ENCODE measurements around the gene SYN1.
A peak's percentile ranks its signal among the peaks of the same experiment; 100 is the strongest.

GRCh38 chrX:47568656-47569295 lies 50.9 kb downstream of the SYN1 start:
- TF ChIP-seq CTCF (IDR thresholded peaks at IDR 0.05) (peak; percentile 49), GATA2 (CRISPR knock-in tag; IDR thresholded peaks at IDR 0.05) (no peak), FOSL2 (IDR thresholded peaks at IDR 0.05; ENCODE audit: borderline replicate concordance, low read depth) (no peak), SMC3 (IDR thresholded peaks at IDR 0.05; ENCODE audit: low read depth, low read length) (no peak), JUND (IDR thresholded peaks at IDR 0.05) (no peak), EP300 (IDR thresholded peaks at IDR 0.05; ENCODE audit: borderline replicate concordance in 1 of 2, low read depth in 1 of 2, low read length in 1 of 2) (no peak), POLR2AphosphoS5 (IDR thresholded peaks at IDR 0.05; ENCODE audit: low read depth, low read length) (no peak), EZH2phosphoT487 (IDR thresholded peaks at IDR 0.05; ENCODE audit: borderline replicate concordance, low read depth) (no peak), USF2 (IDR thresholded peaks at IDR 0.05; ENCODE audit: borderline replicate concordance, low read depth, low read length) (no peak), FOXJ3 (CRISPR knock-in tag; IDR thresholded peaks at IDR 0.05) (no peak), RAD21 (IDR thresholded peaks at IDR 0.05; ENCODE audit: low read length) (no peak), REST (IDR thresholded peaks at IDR 0.05; ENCODE audit: low read depth, low read length) (no peak)
